Right ventricle myocardium inferior (tissue), 1 donor: ENCODE results near the gene INPP5A. TPM values are rescaled to one million over a fixed set of nuclear protein-coding genes. Genes with fewer than 3 reads are reported as not detected.

Source experiments
- ATAC-seq: fragments of 200-7000 bp; cut with Tn5 transposase; one replicate; pipeline ENCODE4 v1.9.1; 2020; ENCODE audit warnings: mild to moderate bottlenecking, moderate library complexity
- DNase-seq: peaks from one replicate; pipeline ENCODE4 v3.0.0; 2021; ENCODE audit errors: missing footprints
- intact Hi-C: fragments of 100-400 bp; cut with DNase I; formaldehyde crosslinking; loops from one replicate; pipeline ENCODE4 v1.11.0; 2022
- total RNA-seq: library from RNA; stranded (reverse); fragmentation: NEBNext Ultra II Directional; extraction: Animal tissue kit (Norgen Biotek cat#: 25700); gene quantifications from one replicate; pipeline ENCODE4 v1.2.1, GENCODE V29; 2021
- donor health status: DM: no; HTN: yes; CAD: no; lungs with severe emphysema.

Gene INPP5A
- total RNA-seq, 1 donor from 2014 or later: 108 TPM

DNA sequence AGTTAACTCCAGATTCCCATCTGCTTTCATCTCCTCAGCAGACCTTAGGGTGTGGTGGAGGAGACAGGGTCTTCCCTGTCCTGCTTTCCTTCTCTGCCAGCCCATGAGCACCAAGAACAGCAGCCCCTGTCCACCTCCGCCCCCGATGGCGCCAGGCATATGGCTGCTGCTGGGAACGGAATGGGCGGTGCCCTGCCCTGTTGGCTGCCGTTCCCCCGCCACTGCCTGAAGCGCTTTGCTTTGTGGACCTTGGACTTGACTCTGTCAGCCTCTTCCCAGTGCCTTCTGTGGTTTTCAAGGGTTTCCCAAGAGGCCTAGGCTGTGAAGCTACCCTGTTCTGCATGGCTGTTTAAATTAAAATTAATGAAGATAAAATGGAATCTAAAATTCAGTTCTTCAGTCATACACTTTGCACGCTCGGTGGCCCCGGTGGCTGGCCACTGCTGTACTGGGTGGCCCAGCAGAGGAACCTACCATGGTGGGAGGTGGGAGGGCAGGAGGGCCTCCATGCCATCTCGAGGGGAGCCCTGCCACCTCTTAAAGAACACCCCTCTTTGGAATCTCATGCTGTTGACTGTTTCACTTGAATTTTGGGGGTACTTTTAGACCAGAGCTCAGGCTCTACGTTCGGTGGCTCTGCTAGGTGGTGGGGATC is 169.7 kb downstream of the INPP5A start:
- ATAC-seq (no peak), DNase-seq (no peak)
- intact Hi-C loops: no loop called here

DNA sequence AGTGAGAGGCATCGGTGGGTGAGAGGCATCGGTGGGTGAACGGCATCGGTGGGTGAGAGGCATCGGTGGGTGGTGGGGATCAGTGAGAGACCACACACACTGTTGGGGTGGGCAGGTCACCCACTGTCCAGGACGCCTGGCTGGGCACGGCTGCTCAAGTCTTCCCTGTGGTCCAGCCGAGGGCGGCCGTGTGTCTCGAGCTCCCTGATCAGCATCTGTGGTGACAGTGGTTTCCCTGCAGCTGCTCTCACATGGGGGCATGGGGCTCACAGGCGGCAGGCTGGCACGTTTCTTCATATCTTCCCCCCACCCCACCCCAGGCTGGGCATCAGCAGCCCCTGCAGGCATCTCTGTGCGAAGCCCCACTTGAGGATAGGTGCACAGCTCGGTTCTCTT is 170.2 kb downstream of the INPP5A start:
- intact Hi-C loops: no loop called here
- ATAC-seq (no peak), DNase-seq (no peak)

DNA sequence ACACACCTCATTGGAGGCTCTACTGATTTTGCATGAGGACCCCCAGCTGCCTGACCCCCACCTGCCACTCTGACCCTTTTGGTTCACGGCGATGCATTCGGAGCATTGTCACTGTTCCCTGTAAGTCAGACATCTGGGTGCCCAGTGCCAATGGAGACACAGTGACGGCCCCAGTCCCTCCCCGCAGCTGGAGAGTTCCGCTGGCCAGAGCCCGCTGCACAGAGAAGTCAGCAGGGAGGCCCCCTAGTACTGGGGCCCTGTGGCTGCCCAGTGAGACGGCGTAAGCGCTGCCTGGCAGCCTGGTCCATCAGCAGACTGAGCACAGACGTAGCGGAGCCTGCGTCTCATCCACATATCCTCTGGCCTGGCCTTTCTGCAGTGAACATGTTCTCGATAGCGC is 170.9 kb downstream of the INPP5A start:
- DNase-seq: no peak
- ATAC-seq: no peak
- intact Hi-C loops: no loop called here

DNA sequence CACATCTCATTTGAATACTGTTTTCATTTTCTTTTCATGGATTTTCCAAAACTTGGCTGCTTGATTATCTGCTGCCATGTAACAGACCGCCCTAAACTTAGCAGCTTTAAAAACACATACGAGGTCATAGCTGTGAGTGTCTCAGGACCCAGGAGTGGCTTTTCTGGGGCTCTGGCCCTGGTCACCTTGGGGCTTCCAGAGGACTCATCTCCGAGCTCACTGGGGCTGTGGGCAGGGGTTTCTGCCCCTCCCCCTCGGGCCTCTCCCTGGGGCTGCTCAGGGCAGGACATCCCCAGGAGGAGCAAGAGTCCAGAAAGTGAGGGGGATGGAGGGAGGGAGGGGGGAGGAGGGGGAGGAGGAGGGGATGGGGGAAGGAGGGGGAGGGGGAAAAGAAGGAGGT is 171.3 kb downstream of the INPP5A start:
- intact Hi-C loops: no loop called here
- ATAC-seq (no peak), DNase-seq (no peak)

DNA sequence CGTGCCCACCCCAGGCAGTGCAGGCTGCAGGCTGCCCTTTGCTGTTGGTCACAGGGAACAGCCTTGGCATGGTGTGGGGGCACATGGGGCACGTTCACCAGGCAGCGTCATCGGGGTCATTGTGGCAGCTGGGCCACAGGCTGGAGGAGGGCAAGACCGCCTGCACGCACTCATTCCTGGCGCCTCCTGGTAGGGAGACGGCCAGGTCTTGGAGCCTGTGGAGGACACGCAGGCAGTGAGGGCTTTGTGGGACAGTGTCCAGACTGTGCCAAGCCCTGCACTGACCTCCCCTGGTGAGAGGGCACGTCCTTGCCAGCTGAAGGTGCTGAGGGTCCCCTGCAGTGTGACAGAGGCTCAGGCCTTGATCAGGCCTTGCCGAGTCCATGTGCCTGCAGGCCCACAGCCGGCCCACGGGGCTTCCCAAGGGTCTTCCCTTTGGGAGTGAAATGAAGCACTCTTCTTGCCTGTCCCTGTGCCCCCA is 171.9 kb downstream of the INPP5A start:
- DNase-seq (peak; percentile 34), ATAC-seq (no peak)
- intact Hi-C loops: no loop called here

DNA sequence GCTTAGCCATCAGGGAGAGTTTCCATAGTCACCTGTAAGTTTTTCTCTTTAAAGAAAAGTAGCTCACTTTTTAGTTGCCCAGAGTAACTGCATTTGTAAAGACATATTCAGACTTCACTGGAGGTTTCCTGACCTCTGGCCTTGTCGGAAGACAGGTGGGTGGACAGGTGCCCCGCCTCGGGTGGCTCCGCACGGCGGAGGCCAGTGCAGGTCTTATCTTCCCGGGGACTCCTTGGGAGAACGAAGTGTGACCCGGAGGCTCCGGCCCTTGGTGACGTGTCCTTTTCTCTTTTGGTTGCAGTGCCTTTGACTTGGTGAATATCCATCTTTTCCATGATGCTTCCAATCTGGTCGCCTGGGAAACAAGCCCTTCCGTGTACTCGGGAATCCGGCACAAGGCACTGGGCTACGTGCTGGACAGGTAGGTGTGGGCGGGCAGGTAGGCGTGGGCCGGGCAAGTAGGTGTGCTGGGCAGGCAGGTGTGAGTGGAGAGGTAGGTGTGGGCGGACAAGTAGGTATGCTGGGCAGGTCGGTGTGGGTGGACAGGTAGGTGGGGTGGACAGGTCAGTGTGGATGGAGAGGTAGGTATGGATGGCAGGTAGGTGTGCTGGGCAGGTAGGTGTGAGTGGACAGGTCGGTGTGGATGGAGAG is 172.6 kb downstream of the INPP5A start:
- intact Hi-C loops: no loop called here
- no peak for ATAC-seq
- DNase-seq: no peak

DNA sequence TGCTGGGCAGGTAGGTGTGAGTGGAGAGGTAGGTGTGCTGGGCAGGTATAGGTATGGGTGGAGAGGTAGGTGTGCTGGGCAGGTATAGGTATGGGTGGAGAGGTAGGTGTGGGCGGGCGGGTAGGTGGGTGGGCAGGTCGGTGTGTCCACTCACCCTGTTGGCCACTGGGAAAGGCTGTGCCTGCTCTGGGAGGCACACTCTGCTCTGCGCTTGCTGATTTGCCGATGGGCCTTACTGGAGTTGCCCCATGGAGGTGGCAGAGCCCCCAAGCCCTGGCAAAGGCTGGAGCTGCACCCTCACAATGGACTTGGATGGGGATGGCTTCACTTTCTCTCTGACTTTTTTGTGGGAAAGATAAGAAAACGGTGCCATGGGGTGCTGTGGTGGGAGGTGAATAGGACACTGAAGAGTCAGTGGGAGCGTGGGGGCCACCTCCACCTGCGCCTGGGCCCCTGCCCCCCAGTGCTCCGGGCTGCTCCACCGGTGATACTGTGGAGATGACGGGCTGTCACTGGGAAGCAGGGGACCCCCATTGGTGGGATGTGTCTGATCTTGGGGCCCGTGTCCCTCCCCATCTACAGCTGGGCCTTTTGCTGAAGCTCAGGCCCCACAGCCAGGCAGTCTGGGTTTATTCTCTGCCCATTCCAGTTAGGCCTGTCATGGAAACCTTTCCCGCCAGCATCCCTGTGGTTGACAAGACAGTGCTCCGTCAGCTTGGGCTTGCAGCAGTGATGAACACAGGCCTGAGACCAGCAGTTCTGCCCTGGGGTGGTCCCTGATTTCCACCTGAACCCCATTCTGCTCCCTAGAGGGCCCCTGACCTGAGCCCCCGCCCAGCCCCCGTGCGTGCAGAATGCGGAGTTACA is 173.4 kb downstream of the INPP5A start:
- ATAC-seq (no peak), DNase-seq (peak; percentile 39)
- intact Hi-C loops: no loop called here

DNA sequence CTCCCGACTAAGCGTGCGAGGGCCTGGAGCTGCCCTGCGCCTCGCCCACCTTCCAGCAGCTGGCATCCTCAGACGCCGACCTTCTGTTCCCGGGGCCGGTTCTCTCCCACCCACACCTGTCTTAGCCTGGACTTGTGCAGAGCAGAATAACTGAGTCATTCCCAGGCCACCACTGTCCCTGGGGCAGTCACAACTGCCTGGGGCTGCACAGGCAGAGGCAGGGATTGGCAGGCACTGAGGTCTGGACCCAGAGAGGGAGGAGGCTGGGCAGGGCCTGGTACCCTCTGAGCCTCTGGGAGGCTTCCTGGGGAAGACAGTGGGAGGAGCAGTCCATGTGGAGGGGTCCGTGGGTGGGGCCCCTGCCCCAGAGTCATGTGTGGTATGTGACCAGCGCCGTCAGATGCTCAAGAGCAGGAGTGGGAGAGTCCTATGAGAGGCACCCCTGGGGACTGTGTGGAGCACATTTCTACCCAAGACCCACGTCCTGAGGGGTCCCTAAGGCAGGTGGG is 174.1 kb downstream of the INPP5A start:
- DNase-seq: no peak
- intact Hi-C loops: no loop called here
- no peak for ATAC-seq

DNA sequence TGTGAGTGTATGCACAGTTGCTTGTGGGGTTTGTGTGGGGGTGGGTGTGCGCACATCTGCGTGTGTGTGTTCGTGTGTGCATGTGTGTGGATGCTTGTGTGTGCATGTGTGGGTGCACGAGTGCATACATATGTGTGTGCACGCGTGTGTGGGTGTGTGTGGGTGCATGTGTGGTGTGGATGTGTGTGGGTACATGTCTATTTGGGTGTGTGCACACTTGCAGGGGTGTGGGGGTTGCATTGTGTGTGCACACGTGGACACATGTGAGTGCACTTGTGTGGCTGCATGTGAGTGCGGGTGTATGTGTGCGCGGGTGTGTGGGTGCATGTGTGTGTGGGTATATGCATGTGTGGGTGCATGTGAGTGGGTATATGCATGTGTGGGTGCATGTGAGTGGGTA is 174.7 kb downstream of the INPP5A start:
- intact Hi-C loops: no loop called here
- no peak for ATAC-seq
- no peak for DNase-seq

DNA sequence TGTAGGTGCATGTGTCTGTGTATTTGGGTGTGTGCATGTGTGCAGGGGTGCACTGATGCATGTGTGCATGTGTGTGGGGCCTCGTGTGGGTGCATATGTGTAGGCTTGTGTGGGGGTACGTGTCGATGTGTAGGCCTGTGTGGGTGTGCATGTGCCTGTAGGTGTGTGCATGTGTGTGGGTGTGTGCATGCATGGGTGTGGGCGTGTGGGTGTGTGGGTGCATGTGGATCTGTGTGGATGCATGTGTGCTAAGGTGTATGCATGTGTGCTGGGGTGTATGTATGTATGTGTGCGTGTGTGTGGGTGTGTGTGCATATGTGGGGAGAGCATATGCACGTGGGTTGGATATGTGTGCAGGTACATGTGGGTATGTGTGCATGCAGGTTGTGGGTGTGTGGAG is 175.2 kb downstream of the INPP5A start:
- intact Hi-C loops: no loop called here
- ATAC-seq: no peak
- DNase-seq: peak; percentile 52

DNA sequence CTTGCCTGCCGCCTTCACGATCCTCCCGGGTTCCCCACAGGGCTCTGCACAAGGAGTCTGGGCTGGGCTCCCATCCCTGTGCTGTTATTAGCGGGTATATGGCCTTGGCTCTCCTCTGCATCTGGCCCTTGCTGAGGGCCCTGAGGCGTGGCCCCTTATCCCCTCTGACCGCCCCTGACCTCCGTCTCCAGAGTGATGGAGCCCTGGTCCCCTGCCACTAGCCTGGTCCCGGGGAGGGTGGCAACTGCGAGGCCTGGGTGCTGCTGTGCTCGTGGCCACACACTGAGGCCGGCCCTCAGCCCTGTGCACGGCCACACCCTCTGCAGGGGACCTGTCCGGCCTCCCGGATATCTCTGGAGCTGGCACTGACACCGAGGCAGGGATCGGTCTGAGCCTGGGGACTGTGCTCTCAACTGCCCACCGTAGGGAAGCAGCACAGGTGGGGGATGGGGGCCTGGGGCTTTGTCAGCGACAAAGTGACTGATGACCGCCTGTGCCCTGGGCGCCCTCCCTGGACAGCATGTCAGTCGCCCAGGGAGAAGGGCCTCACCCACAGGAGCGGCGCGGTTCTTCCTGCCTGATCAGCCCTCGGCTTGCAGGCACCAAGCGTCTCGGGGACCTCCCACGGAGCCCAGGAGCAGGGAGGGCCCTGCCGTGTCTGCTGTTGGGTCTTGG is 176.0 kb downstream of the INPP5A start:
- ATAC-seq (no peak), DNase-seq (peak; percentile 65)
- intact Hi-C loops: no loop called here

DNA sequence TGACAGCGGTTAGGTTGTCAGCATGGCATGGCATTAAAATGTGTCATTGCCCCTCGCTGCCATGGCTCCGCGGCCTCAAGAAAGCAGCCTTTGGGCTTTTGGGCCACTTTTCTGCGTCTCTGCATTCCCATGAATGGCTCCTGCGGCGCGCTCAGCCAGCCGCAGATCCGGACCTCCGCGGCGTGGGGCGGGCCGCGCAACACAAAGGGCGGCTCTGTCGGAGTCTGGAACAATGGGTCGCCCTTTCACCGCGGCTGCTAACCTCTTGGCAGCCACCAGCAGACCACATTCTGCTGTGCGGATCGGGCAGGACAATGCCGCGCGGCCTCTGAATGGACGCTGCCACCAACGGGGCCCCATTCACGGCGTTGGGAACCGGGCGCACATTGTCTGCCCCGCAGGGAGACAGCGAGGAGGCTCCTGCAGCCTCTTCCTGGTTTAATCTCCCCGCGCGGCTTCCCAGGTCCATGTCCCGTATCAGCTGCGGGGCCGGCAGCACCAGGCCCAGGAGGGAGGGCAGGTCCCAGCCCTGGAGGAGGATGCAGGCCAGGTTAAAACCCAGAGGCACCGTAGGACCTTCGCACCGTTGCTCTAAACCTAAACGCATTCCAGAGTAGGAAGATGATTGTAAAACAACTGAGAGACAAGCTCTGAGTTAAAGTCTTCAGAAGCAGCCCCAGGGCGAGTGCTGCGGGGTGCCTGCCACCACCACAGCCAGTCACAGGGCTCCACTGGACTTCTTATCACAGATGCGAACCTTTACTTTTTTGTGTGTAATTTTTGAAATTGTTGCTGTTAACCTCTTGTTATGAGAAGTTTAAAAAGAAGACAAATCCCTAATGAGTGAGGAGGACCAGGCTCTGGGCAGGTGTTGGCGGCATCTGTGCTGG is 176.8 kb downstream of the INPP5A start:
- DNase-seq: peak; percentile 50
- no peak for ATAC-seq
- intact Hi-C loops: no loop called here

DNA sequence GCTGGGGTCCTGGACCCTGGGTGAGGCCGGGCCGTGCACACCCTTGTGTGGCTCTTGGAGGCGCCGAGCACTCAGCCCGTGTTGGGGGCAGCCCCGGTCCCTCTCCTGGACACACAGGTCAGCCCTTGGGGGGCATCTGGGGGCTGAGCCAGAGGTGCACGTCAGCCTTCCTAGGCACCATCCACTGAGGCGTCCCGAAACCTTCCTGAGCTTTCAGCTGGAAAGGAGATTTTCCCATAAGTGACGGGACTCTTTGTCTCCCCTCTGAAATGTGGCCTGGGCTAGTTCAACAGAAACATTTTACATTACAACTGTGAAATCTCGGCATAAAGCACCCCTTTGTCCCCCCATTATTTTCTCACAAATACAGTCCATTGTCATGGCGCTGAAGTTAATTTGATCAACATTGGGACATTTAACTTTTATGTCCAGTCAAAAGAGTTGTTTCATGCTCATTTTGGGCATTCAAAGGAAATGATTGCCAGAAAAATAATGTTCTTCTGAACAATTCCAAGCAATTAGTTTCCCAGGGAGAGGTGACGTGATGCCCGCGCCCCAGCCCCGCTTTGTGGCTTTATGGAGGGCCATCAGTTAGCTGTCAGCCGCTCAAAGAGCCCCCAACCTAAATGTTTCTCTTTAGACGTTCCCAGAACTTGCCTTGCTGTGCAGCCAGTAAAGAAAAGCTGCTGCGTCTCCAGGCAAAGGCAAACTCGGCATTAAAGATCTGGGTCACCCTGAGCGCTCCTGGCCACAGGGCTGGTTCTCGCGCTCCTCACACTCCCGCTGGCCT is 177.6 kb downstream of the INPP5A start:
- ATAC-seq (no peak), DNase-seq (peak; percentile 68)
- intact Hi-C loops: no loop called here

DNA sequence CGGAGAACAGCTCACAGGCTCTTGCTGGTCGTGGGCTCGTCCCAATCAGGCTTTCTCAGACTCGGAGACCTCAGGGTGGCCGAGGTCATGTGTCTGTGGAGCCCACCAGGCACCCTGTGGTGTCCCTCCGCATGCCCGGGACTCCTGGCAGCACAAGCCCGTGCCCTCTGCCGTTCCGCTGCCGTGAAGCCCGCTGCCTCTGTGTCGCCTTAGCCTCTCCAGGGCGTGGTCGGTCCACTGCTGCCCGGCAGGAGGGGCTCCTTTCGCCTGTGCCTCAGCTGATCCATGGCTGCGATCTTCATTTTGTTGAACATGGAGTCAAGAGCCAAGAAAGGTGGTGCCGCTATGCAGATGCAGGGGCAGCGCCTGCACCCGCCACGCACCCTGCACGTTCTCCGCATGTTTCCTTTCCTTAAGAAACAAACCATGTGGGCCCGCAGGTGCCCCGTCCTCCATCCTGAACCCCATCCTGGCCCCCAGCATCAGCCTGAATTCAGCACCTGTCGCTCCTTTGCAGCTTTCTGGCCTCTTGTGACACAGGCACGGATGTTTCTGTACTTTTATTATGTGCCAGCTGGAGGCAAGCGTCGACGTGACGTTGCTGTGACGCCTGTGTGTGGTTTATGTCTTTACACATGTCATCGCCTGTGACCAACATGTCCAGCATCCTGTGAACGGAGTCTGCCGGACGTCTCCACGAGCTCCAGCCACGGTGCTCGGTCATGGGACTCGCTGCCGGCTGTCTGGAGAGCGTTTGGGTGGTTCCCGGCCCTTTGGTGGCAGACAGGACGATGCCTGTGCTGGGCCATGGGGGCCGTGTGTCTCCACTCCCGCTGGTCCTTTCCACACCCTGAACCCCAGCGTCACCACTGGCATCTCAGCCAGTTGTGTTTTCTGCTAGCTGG is 178.4 kb downstream of the INPP5A start:
- intact Hi-C loops: no loop called here
- DNase-seq: no peak
- ATAC-seq: no peak

DNA sequence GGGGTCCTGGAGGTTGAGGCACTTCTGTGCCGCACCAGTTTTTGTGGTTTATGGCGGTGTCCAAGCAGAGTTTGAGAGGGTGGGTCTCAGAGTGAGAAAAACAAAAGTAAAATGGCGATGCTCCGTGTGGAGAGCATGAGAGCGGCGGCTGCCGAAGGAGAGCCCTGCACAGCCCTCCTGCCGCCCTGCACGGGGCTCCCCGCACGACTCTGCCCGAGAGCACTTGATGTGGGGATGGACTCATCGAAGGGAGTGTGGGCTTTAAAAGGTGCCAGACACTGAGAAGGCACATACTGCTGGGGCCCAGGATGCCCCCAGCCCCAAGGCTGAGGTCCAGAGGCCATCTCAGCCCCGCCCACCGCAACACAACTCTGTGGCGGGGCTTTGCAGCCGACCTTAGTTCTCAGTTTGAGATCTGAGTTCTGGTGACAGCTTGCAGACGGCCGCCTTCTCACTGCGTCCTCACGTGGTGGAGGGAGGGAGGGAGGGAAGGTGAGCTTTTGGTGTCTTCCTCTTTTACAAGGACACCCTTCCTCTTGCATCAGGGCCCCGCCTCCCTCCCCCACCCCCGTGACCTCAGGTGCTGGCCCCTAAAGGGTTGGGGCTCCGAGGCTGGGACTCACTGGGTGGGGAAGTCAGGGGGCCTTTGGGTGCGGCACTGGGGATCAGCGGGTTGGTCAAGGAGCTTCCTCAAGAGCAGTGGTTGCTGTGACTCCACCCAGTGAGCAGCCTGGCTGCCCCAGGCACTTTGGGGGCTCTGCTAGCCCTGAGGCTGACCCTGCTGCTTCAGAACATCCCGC is 179.3 kb downstream of the INPP5A start:
- intact Hi-C loops: no loop called here
- ATAC-seq (no peak), DNase-seq (no peak)

DNA sequence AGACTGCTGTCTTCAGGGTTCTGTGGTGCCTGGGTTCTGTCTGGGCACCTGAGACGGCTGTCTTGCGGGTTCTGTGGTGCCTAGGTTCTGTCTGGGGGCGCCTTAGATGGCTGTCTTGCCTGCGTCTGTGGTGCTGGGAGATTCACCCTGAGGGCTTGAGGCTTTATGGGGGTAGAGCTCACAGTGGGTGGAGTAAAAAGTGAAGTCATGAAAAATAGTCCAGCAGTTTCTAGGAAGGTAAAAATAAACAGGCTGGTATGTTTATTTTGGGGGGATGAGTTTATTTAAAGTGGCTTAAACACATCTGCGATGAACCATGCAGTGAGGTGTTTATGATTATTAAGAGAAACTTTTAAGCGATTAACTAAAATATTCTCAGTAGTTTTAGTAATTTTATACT is 184.1 kb downstream of the INPP5A start:
- intact Hi-C loops: no loop called here
- ATAC-seq: no peak

More for the DNA sequence above, 184.1 kb downstream of the INPP5A start:
- no peak for DNase-seq
